ENCODE results near the gene KCNIP1. TPM values are rescaled to one million over a fixed set of nuclear protein-coding genes. Genes with fewer than 3 reads are reported as not detected.
A peak's percentile ranks its signal among the peaks of the same experiment; 100 is the strongest.

KCNIP1 gene
- polyA plus RNA-seq, 1 donor (not counting 4 experiments of a cell fraction or from before 2014, with no cell fraction given) = not detected

GRCh38 chr5:170746075-170746960 lies 242.5 kb downstream of the KCNIP1 start:
- Histone ChIP-seq H3K9me1 (ENCODE audit: control insufficient read depth, extremely low read depth, insufficient read depth, low read length) (no peaks in the 10 kb centered on the region), H3K79me2 (ENCODE audit: control insufficient read depth, insufficient read depth, low read length) (no peaks in the 10 kb centered on the region), H2AFZ (ENCODE audit: control insufficient read depth, low read length) (no peak overlapping the region), H4K20me1 (ENCODE audit: control insufficient read depth, extremely low read depth, insufficient read depth, low read length) (no peaks in the 10 kb centered on the region), H3K9me3 (ENCODE audit: control insufficient read depth, low read depth, low read length) (no peaks in the 10 kb centered on the region), H3K4me1 (ENCODE audit: control insufficient read depth, extremely low read depth, insufficient read depth, low read length) (peaks cover 9% of the 10 kb centered on the region), H3K9ac (ENCODE audit: control insufficient read depth, extremely low read depth, insufficient read depth, low read length) (no peak overlapping the region), H3K27me3 (ENCODE audit: control insufficient read depth, extremely low read depth, insufficient read depth, low read length) (no peaks in the 10 kb centered on the region), H3K4me3 (ENCODE audit: control insufficient read depth in 2 of 3, extremely low read depth in 1 of 3, insufficient read depth in 2 of 3, low read depth in 1 of 3, low read length in 3 of 3) (no peak overlapping the region), H3K4me2 (ENCODE audit: control insufficient read depth, extremely low read depth, insufficient read depth, low read depth, low read length) (peak overlapping the region; percentile 27), H3K27ac (ENCODE audit: control insufficient read depth, insufficient read depth, low read length) (no peak overlapping the region), H3K36me3 (ENCODE audit: control insufficient read depth in 2 of 2, extremely low read depth in 1 of 2, insufficient read depth in 2 of 2, low read length in 2 of 2) (no peaks in the 10 kb centered on the region)
- dilution Hi-C loops (cut with MboI; ENCODE audit: extremely low pct_ligation_motif_present, low sequenced_read_pairs) = no loop called here
- TF ChIP-seq CTCF (optimal IDR thresholded peaks at IDR 0.05 in 1 of 3, IDR thresholded peaks at IDR 0.05 in 1 of 3, conservative IDR thresholded peaks at IDR 0.05 in 1 of 3; ENCODE audit: extremely low read depth in 1 of 3, insufficient read depth in 2 of 3, low read length in 3 of 3) (no peak), EZH2 (IDR thresholded peaks at IDR 0.05; ENCODE audit: low read length) (no peak)
- no peak for FAIRE-seq
- DNase-seq (ENCODE audit: low read depth, low spot score) = no peak

GRCh38 chr5:170746961-170747340 lies 243.1 kb downstream of the KCNIP1 start:
- no peaks in the 10 kb centered on the region for H4K20me1 ChIP-seq (ENCODE audit: control insufficient read depth, extremely low read depth, insufficient read depth, low read length)
- H3K4me1 ChIP-seq (ENCODE audit: control insufficient read depth, extremely low read depth, insufficient read depth, low read length) = peaks cover 9% of the 10 kb centered on the region
- no peaks in the 10 kb centered on the region for H3K79me2 ChIP-seq (ENCODE audit: control insufficient read depth, insufficient read depth, low read length)
- no peak overlapping the region for H3K4me2 ChIP-seq (ENCODE audit: control insufficient read depth, extremely low read depth, insufficient read depth, low read depth, low read length)
- H3K27ac ChIP-seq (ENCODE audit: control insufficient read depth, insufficient read depth, low read length) = no peak overlapping the region
- H3K9me1 ChIP-seq (ENCODE audit: control insufficient read depth, extremely low read depth, insufficient read depth, low read length) = no peaks in the 10 kb centered on the region
- no peak overlapping the region for H3K9ac ChIP-seq (ENCODE audit: control insufficient read depth, extremely low read depth, insufficient read depth, low read length)
- H3K36me3 ChIP-seq (ENCODE audit: control insufficient read depth in 2 of 2, extremely low read depth in 1 of 2, insufficient read depth in 2 of 2, low read length in 2 of 2) = no peaks in the 10 kb centered on the region
- no peak overlapping the region for H3K4me3 ChIP-seq (ENCODE audit: control insufficient read depth in 2 of 3, extremely low read depth in 1 of 3, insufficient read depth in 2 of 3, low read depth in 1 of 3, low read length in 3 of 3)
- H3K27me3 ChIP-seq (ENCODE audit: control insufficient read depth, extremely low read depth, insufficient read depth, low read length) = no peaks in the 10 kb centered on the region
- TF ChIP-seq EZH2 (IDR thresholded peaks at IDR 0.05; ENCODE audit: low read length) (no peak), CTCF (optimal IDR thresholded peaks at IDR 0.05 in 1 of 3, IDR thresholded peaks at IDR 0.05 in 1 of 3, conservative IDR thresholded peaks at IDR 0.05 in 1 of 3; ENCODE audit: extremely low read depth in 1 of 3, insufficient read depth in 2 of 3, low read length in 3 of 3) (no peak)
- FAIRE-seq (no peak), DNase-seq (ENCODE audit: low read depth, low spot score) (no peak)
- H2AFZ ChIP-seq (ENCODE audit: control insufficient read depth, low read length) = no peak overlapping the region
- dilution Hi-C loops (cut with MboI; ENCODE audit: extremely low pct_ligation_motif_present, low sequenced_read_pairs) = no loop called here
- no peaks in the 10 kb centered on the region for H3K9me3 ChIP-seq (ENCODE audit: control insufficient read depth, low read depth, low read length)

All from keratinocyte (primary cell).